Mesothelial cell of epicardium (in vitro differentiated cells): Measurements from ENCODE around the gene IFNA4. TPM values are rescaled to one million over a fixed set of nuclear protein-coding genes. Genes with fewer than 3 reads are reported as not detected.

Source experiments
- DNase-seq, 2 experiments: peaks; one replicate each; pipeline ENCODE4 v3.0.0; 2021; ENCODE audit warnings: low spot score in 2 of 2; ENCODE audit not compliant: unreplicated experiment in 2 of 2
- H3K27ac Mint-ChIP-seq: 2 replicates; pipeline ENCODE4 v1.8.0; 2021; ENCODE audit warnings: mixed read lengths
- H3K27me3 Mint-ChIP-seq: 2 replicates; pipeline ENCODE4 v1.8.0; 2021; ENCODE audit warnings: low read depth, mixed read lengths
- H3K36me3 Mint-ChIP-seq: 2 replicates; pipeline ENCODE4 v1.8.0; 2021; ENCODE audit warnings: mixed read lengths
- H3K4me1 Mint-ChIP-seq: 2 replicates; pipeline ENCODE4 v1.8.0; 2021; ENCODE audit warnings: mixed read lengths
- H3K4me3 Mint-ChIP-seq: 2 replicates; pipeline ENCODE4 v1.8.0; 2021; ENCODE audit warnings: mild to moderate bottlenecking, moderate library complexity, mixed read lengths
- H3K9me3 Mint-ChIP-seq: 2 replicates; pipeline ENCODE4 v1.8.0; 2021; ENCODE audit warnings: mixed read lengths
- CTCF ChIP-seq: fragments of 200-600 bp; sonication (generic); IDR thresholded peaks from one replicate; pipeline ENCODE4 v1.5.0; 2021; ENCODE audit warnings: antibody characterized with exemption; ENCODE audit not compliant: unreplicated experiment
- total RNA-seq: library from RNA; stranded (reverse); gene quantifications from 3 replicates; pipeline ENCODE4 v1.2.1, GENCODE V29; 2021

Gene IFNA4
- total RNA-seq, 1 donor from 2014 or later: not detected

- no peak overlapping the region for H3K4me3 Mint-ChIP-seq
- TF ChIP-seq CTCF: no peak
- H3K4me1 Mint-ChIP-seq: no peaks in the 10 kb centered on the region
- no peaks in the 10 kb centered on the region for H3K36me3 Mint-ChIP-seq
- no peak for DNase-seq
- peaks cover 10% of the 10 kb centered on the region for H3K9me3 Mint-ChIP-seq
- no peak overlapping the region for H3K27ac Mint-ChIP-seq
- H3K27me3 Mint-ChIP-seq: no peaks in the 10 kb centered on the region
Observed at GRCh38 chr9:21154018-21154608, 33.3 kb downstream of the IFNA4 start.

GRCh38 chr9:21153336-21154017, 33.9 kb downstream of the IFNA4 start:
- Mint-ChIP-seq H3K27me3 (no peaks in the 10 kb centered on the region), H3K27ac (no peak overlapping the region), H3K36me3 (no peaks in the 10 kb centered on the region), H3K4me1 (no peaks in the 10 kb centered on the region), H3K4me3 (no peak overlapping the region), H3K9me3 (peaks cover 12% of the 10 kb centered on the region)
- DNase-seq: no peak
- TF ChIP-seq CTCF: no peak

GRCh38 chr9:21144603-21145002, 42.8 kb downstream of the IFNA4 start:
- Mint-ChIP-seq H3K27me3 (peaks cover under 1% of the 10 kb centered on the region), H3K4me3 (no peak overlapping the region), H3K36me3 (no peaks in the 10 kb centered on the region), H3K4me1 (no peaks in the 10 kb centered on the region), H3K9me3 (peaks cover 24% of the 10 kb centered on the region), H3K27ac (no peak overlapping the region)
- TF ChIP-seq CTCF: no peak
- DNase-seq: no peak

DNA sequence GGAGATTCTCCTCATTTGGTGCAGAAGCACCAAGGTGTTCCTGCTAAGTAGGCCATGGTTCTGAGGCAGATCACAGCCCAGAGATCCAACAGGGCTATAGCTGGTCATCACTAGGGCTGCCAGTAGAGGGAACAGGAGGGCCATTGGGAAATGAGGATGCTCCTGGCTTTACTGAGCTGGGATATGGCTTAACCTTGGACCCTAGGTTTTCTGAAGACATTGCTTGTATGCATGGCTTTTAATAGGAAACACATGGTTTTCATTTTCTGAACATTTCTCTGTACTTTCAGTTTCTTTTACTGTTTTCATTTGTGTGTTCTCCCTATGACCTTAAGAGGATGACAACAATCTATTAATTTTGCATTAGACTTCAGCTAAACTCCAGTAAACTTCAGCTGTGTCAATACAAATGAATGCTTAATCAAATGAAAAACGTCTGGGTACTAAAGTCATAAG, 45.9 kb downstream of the IFNA4 start, which contains the start of gene IFNW1:
TSS of gene IFNW1 (minus strand) at position 406 of the 456 bp plus-strand sequence. CDS start at position 144, 262 bp downstream.
- Mint-ChIP-seq H3K4me3 (no peak within 1 kb of the TSS), H3K27me3 (peaks cover 2% of the 10 kb centered on the region), H3K27ac (no peak within 1 kb of the TSS), H3K36me3 (no peaks in the 10 kb centered on the region), H3K9me3 (no peaks in the 10 kb centered on the region), H3K4me1 (no peaks in the 10 kb centered on the region)
- DNase-seq: no peak
- no peak for TF ChIP-seq CTCF

- Mint-ChIP-seq H3K27ac (no peak overlapping the region), H3K36me3 (no peaks in the 10 kb centered on the region), H3K27me3 (peaks cover 2% of the 10 kb centered on the region), H3K4me1 (no peaks in the 10 kb centered on the region), H3K4me3 (no peak overlapping the region), H3K9me3 (no peaks in the 10 kb centered on the region)
- no peak for DNase-seq
- TF ChIP-seq CTCF: no peak
Observed at GRCh38 chr9:21137020-21137419, 50.4 kb downstream of the IFNA4 start.

Other genes with a start within 250 kb of the IFNA4 start
- 3.0 TPM in 3 replicates for gene HACD4, start 155.9 kb downstream of the IFNA4 start, total RNA-seq
- gene IFNB1, start 109.6 kb downstream of the IFNA4 start, total RNA-seq: not detected in 3 replicates
- not detected in 3 replicates for gene IFNW1, start 45.8 kb downstream of the IFNA4 start, total RNA-seq
- gene IFNA21, start 20.9 kb downstream of the IFNA4 start, total RNA-seq: not detected in 3 replicates
- gene IFNA7, start 14.6 kb upstream of the IFNA4 start, total RNA-seq: not detected in 3 replicates
- gene IFNA10, start 19.6 kb upstream of the IFNA4 start, total RNA-seq: not detected in 3 replicates
- gene IFNA16, start 29.7 kb upstream of the IFNA4 start, total RNA-seq: not detected in 3 replicates
- gene IFNA17, start 40.6 kb upstream of the IFNA4 start, total RNA-seq: not detected in 3 replicates
- not detected in 3 replicates for gene IFNA14, start 52.4 kb upstream of the IFNA4 start, total RNA-seq
- not detected in 3 replicates for gene IFNA5, start 117.7 kb upstream of the IFNA4 start, total RNA-seq
- gene KLHL9, start 147.8 kb upstream of the IFNA4 start, total RNA-seq: 36.7 to 37.5 TPM (median 36.9 TPM) in 3 replicates
- gene IFNA6, start 163.3 kb upstream of the IFNA4 start, total RNA-seq: 0.14 TPM in 1 of 3 replicates, not detected in the others
- gene IFNA13, start 180.5 kb upstream of the IFNA4 start, total RNA-seq: 0.60 to 1.0 TPM (median 0.66 TPM) in 3 replicates
- 0.34 to 0.62 TPM (median 0.58 TPM) in 3 replicates for gene IFNA2, start 197.8 kb upstream of the IFNA4 start, total RNA-seq
- not detected in 3 replicates for gene IFNA8, start 221.5 kb upstream of the IFNA4 start, total RNA-seq